Measurements from ENCODE around the gene TDRD9.

Gene TDRD9

GRCh38 chr14:104066279-104066678 lies 138.0 kb downstream of the TDRD9 start:
- no peak for DNase-seq (ENCODE audit: low read depth, low spot score)

- no peak for DNase-seq (ENCODE audit: low read depth, low spot score)
Measured at GRCh38 chr14:104066719-104067295, 138.6 kb downstream of the TDRD9 start.

GRCh38 chr14:104069541-104069940 lies 141.3 kb downstream of the TDRD9 start:
- no peak for DNase-seq (ENCODE audit: low read depth, low spot score)

GRCh38 chr14:104072586-104072985 lies 144.3 kb downstream of the TDRD9 start:
- no peak for DNase-seq (ENCODE audit: low read depth, low spot score)

GRCh38 chr14:104073764-104074163 lies 145.5 kb downstream of the TDRD9 start:
- no peak for DNase-seq (ENCODE audit: low read depth, low spot score)

GRCh38 chr14:104075530-104076151 lies 147.4 kb downstream of the TDRD9 start:
- no peak for DNase-seq (ENCODE audit: low read depth, low spot score)

- DNase-seq (ENCODE audit: low read depth, low spot score) = no peak
Measured at GRCh38 chr14:104076743-104077142, 148.5 kb downstream of the TDRD9 start.

GRCh38 chr14:104078031-104078455 lies 149.8 kb downstream of the TDRD9 start:
- DNase-seq (ENCODE audit: low read depth, low spot score) = peak; percentile 65

GRCh38 chr14:104080376-104081260 lies 152.4 kb downstream of the TDRD9 start:
- no peak for DNase-seq (ENCODE audit: low read depth, low spot score)

GRCh38 chr14:104081261-104081835 lies 153.1 kb downstream of the TDRD9 start:
- DNase-seq (ENCODE audit: low read depth, low spot score) = no peak

- no peak for DNase-seq (ENCODE audit: low read depth, low spot score)
Measured at GRCh38 chr14:104081951-104082464, 153.8 kb downstream of the TDRD9 start.

- no peak for DNase-seq (ENCODE audit: low read depth, low spot score)
Measured at GRCh38 chr14:104082807-104083206, 154.6 kb downstream of the TDRD9 start.

- no peak for DNase-seq (ENCODE audit: low read depth, low spot score)
Measured at GRCh38 chr14:104084251-104085002, 156.2 kb downstream of the TDRD9 start.

- DNase-seq (ENCODE audit: low read depth, low spot score) = no peak
Measured at GRCh38 chr14:104085032-104085888, 157.0 kb downstream of the TDRD9 start, which contains the start of gene ASPG. ASPG (plus strand) TSS chr14:104085700; CDS start chr14:104085771, 71 bp downstream.

GRCh38 chr14:104085889-104086201 lies 157.6 kb downstream of the TDRD9 start:
- DNase-seq (ENCODE audit: low read depth, low spot score) = no peak

GRCh38 chr14:104086210-104086660 lies 158.0 kb downstream of the TDRD9 start:
- DNase-seq (ENCODE audit: low read depth, low spot score) = no peak

- DNase-seq (ENCODE audit: low read depth, low spot score) = no peak
Measured at GRCh38 chr14:104086661-104087461, 158.6 kb downstream of the TDRD9 start.

GRCh38 chr14:104087505-104087904 lies 159.2 kb downstream of the TDRD9 start:
- no peak for DNase-seq (ENCODE audit: low read depth, low spot score)

Data from brain pericyte (primary cell).